ENCODE measurements around the gene FANCL.
"Not testable (repeated sequence)": the region's sequence is repeated elsewhere in the genome, so short reads cannot be mapped to it uniquely, and the experiment has no call there.

The FANCL gene

DNA sequence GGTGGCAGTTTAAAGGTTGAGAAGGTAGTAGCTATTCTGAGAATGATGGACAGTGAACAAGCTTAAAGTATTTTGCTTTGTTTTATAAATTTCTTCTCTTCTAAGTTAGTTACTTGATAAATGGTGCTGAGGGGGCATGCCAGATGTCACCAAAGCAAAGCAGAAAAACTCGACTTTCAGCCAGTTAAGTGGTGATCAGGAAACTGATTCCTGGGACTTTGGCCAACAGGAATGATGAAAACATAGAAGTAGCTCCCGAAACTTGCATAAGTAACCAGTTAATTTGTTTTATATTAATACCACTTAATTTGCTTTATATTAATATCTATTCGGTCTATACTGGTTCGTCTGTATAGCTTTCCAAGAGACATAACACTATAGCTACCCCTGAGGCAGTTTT is 82.6 kb downstream of the FANCL start:
- Mint-ChIP-seq H3K27me3 (no peaks in the 10 kb centered on the region), H3K36me3 (ENCODE audit: insufficient read depth) (peaks cover 16% of the 10 kb centered on the region), H3K27ac (ENCODE audit: low read depth) (no peak overlapping the region), H3K4me3 (no peak overlapping the region), H3K9me3 (no peaks in the 10 kb centered on the region), H3K4me1 (peaks cover 6% of the 10 kb centered on the region)
- ATAC-seq (replicated peaks; ENCODE audit: extremely low read depth, poor library complexity, severe bottlenecking): no peak
- no peak for DNase-seq (ENCODE audit: low spot score in 2 of 2)

DNA sequence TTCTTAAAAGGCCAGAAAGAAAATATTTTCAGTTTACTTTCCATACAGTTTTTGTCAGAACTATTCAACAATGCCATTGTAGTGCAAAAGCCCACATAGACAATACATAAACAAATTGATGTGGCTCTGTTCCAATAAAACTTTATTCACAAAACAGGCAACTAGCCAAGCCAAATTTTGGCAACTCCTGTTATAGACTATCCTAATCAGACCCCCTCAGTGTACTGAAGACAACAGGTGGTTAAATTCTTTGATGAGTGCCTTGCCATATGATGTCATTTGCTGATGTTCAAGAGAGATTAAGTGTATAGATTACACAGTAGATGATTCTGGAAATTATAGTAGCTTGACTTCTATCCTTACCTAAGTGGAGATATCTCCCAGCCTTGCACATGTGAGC is 83.4 kb downstream of the FANCL start:
- no peak for DNase-seq (ENCODE audit: low spot score in 2 of 2)
- peaks cover 6% of the 10 kb centered on the region for H3K4me1 Mint-ChIP-seq
- H3K27ac Mint-ChIP-seq (ENCODE audit: low read depth): no peak overlapping the region
- H3K36me3 Mint-ChIP-seq (ENCODE audit: insufficient read depth): peaks cover 17% of the 10 kb centered on the region
- no peaks in the 10 kb centered on the region for H3K27me3 Mint-ChIP-seq
- H3K9me3 Mint-ChIP-seq: no peaks in the 10 kb centered on the region
- H3K4me3 Mint-ChIP-seq: no peak overlapping the region
- ATAC-seq (replicated peaks; ENCODE audit: extremely low read depth, poor library complexity, severe bottlenecking): no peak

GRCh38 chr2:58156780-58157179 is 84.3 kb downstream of the FANCL start:
- DNase-seq (ENCODE audit: low spot score in 2 of 2): no peak
- ATAC-seq (replicated peaks; ENCODE audit: extremely low read depth, poor library complexity, severe bottlenecking): no peak
- no peak overlapping the region for H3K4me3 Mint-ChIP-seq
- peaks cover 6% of the 10 kb centered on the region for H3K4me1 Mint-ChIP-seq
- no peaks in the 10 kb centered on the region for H3K9me3 Mint-ChIP-seq
- H3K36me3 Mint-ChIP-seq (ENCODE audit: insufficient read depth): peaks cover 17% of the 10 kb centered on the region
- H3K27me3 Mint-ChIP-seq: no peaks in the 10 kb centered on the region
- no peak overlapping the region for H3K27ac Mint-ChIP-seq (ENCODE audit: low read depth)

GRCh38 chr2:58155160-58155778 is 85.9 kb downstream of the FANCL start:
- H3K27ac Mint-ChIP-seq (ENCODE audit: low read depth): no peak overlapping the region
- H3K36me3 Mint-ChIP-seq (ENCODE audit: insufficient read depth): peaks cover 12% of the 10 kb centered on the region
- no peaks in the 10 kb centered on the region for H3K27me3 Mint-ChIP-seq
- H3K4me1 Mint-ChIP-seq: peaks cover 12% of the 10 kb centered on the region
- H3K4me3 Mint-ChIP-seq: no peak overlapping the region
- no peaks in the 10 kb centered on the region for H3K9me3 Mint-ChIP-seq
- no peak for ATAC-seq (replicated peaks; ENCODE audit: extremely low read depth, poor library complexity, severe bottlenecking)
- no peak for DNase-seq (ENCODE audit: low spot score in 2 of 2)

GRCh38 chr2:58146707-58147106 is 94.4 kb downstream of the FANCL start:
- H3K4me3 Mint-ChIP-seq: no peak overlapping the region
- H3K36me3 Mint-ChIP-seq (ENCODE audit: insufficient read depth): peaks cover 9% of the 10 kb centered on the region
- H3K4me1 Mint-ChIP-seq: peaks cover 5% of the 10 kb centered on the region
- ATAC-seq (replicated peaks; ENCODE audit: extremely low read depth, poor library complexity, severe bottlenecking): no peak
- no peaks in the 10 kb centered on the region for H3K27me3 Mint-ChIP-seq
- H3K27ac Mint-ChIP-seq (ENCODE audit: low read depth): no peak overlapping the region
- no peak for DNase-seq (ENCODE audit: low spot score in 2 of 2)
- no peaks in the 10 kb centered on the region for H3K9me3 Mint-ChIP-seq

- not testable (repeated sequence) for H3K27ac Mint-ChIP-seq (ENCODE audit: low read depth)
Measured at GRCh38 chr2:58145769-58146168, 95.4 kb downstream of the FANCL start.

DNA sequence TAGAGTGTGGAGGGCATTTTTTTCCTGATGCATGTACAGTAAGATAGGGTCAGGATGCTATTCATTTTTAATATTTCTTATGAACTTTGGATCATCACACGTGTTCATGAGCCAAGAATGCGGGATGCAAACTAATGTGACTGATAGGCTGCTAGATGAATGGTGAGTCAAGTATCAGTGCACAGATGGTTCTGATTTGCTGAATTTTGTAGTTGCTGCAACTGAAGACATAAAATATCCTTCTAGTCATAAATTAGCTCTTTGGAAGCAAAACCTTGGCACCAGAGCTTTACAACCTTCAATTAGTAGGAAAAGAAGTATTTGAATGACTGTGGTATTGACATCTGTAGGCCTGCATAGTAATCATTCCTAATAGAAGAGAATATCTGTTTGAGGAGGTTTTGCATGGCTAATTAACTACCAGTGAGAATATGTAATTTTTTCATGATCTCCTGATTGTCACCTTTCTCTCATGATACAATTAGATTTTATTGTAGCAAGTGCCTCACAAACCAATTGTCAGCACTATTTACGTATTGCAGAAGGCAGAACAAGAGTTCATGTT is 100.5 kb downstream of the FANCL start:
- no peak overlapping the region for H3K4me3 Mint-ChIP-seq
- H3K4me1 Mint-ChIP-seq: no peaks in the 10 kb centered on the region
- no peaks in the 10 kb centered on the region for H3K9me3 Mint-ChIP-seq
- no peaks in the 10 kb centered on the region for H3K27me3 Mint-ChIP-seq
- H3K36me3 Mint-ChIP-seq (ENCODE audit: insufficient read depth): peaks cover 7% of the 10 kb centered on the region
- no peak for ATAC-seq (replicated peaks; ENCODE audit: extremely low read depth, poor library complexity, severe bottlenecking)
- no peak overlapping the region for H3K27ac Mint-ChIP-seq (ENCODE audit: low read depth)
- DNase-seq (ENCODE audit: low spot score in 2 of 2): no peak

More at GRCh38 chr2:58145769-58146168, 95.4 kb downstream of the FANCL start:
- not testable (repeated sequence) for H3K27me3 Mint-ChIP-seq; H3K4me1 Mint-ChIP-seq; H3K9me3 Mint-ChIP-seq; H3K36me3 Mint-ChIP-seq (ENCODE audit: insufficient read depth); DNase-seq (ENCODE audit: low spot score in 2 of 2); H3K4me3 Mint-ChIP-seq; ATAC-seq (replicated peaks; ENCODE audit: extremely low read depth, poor library complexity, severe bottlenecking)

DNA sequence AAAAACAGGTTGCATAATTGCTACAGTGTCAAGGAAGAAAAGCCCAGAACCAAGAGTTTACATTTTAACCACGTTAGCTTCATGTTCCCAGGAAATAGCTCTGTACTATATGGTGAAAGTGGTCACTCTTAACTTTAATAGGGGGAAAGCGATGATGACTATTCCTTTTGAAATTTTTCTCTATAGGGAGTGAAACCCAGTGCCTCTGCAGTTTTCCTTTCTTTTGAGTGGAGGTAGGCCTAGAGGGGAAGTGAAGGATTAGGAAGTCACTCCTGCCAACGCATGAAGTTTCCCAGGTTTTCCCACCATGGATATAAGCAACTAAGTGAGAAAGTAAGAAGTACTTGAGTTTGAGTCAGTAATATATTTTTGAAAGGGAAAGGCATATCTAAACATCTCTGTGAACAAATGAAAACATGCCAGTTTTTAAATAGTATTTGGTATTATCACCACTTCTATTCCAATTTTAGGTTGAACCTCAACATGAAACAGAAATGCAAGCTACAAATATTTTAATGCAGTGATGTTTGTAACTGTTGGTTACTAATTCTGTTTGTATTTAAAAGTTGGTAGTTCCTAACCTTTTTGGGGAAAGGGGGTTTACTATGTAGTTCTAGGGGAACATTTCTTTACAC is 102.6 kb downstream of the FANCL start:
- Mint-ChIP-seq H3K4me1 (no peaks in the 10 kb centered on the region), H3K4me3 (no peak overlapping the region), H3K27ac (ENCODE audit: low read depth) (no peak overlapping the region), H3K9me3 (no peaks in the 10 kb centered on the region), H3K27me3 (no peaks in the 10 kb centered on the region), H3K36me3 (ENCODE audit: insufficient read depth) (peaks cover 7% of the 10 kb centered on the region)
- DNase-seq (ENCODE audit: low spot score in 2 of 2): no peak
- no peak for ATAC-seq (replicated peaks; ENCODE audit: extremely low read depth, poor library complexity, severe bottlenecking)

DNA sequence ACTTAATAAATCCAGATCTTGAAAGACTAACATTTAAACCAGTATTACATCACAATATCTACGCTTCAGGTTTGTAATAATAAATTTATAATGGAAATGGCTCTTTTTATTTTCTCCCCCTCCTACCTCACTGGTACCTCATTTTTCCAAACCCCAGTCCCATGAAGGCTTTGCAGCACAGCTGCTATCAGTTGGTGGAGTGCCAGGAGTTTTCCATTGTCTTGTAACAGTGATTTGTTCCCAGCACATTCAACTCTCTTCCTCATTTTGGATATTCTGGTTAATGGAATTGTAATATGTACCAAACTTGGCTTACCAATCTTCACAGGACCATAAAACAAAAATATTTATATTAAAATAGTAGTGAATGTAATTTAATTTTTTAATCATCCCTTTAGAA is 103.3 kb downstream of the FANCL start:
- Mint-ChIP-seq H3K9me3 (no peaks in the 10 kb centered on the region), H3K4me1 (no peaks in the 10 kb centered on the region), H3K36me3 (ENCODE audit: insufficient read depth) (peaks cover 7% of the 10 kb centered on the region), H3K27ac (ENCODE audit: low read depth) (no peak overlapping the region), H3K4me3 (no peak overlapping the region), H3K27me3 (no peaks in the 10 kb centered on the region)
- DNase-seq (ENCODE audit: low spot score in 2 of 2) (no peak), ATAC-seq (replicated peaks; ENCODE audit: extremely low read depth, poor library complexity, severe bottlenecking) (no peak)

- no peaks in the 10 kb centered on the region for H3K27me3 Mint-ChIP-seq
- peaks cover 5% of the 10 kb centered on the region for H3K36me3 Mint-ChIP-seq (ENCODE audit: insufficient read depth)
- H3K27ac Mint-ChIP-seq (ENCODE audit: low read depth): no peak overlapping the region
- no peak overlapping the region for H3K4me3 Mint-ChIP-seq
- ATAC-seq (replicated peaks; ENCODE audit: extremely low read depth, poor library complexity, severe bottlenecking) (no peak), DNase-seq (ENCODE audit: low spot score in 2 of 2) (no peak)
- no peaks in the 10 kb centered on the region for H3K4me1 Mint-ChIP-seq
- H3K9me3 Mint-ChIP-seq: no peaks in the 10 kb centered on the region
Measured at GRCh38 chr2:58137221-58137620, 103.9 kb downstream of the FANCL start.

GRCh38 chr2:58135861-58136260 is 105.3 kb downstream of the FANCL start:
- no peak overlapping the region for H3K27ac Mint-ChIP-seq (ENCODE audit: low read depth)
- no peaks in the 10 kb centered on the region for H3K4me1 Mint-ChIP-seq
- H3K4me3 Mint-ChIP-seq: no peak overlapping the region
- DNase-seq (ENCODE audit: low spot score in 2 of 2): no peak
- no peaks in the 10 kb centered on the region for H3K9me3 Mint-ChIP-seq
- no peak for ATAC-seq (replicated peaks; ENCODE audit: extremely low read depth, poor library complexity, severe bottlenecking)
- H3K36me3 Mint-ChIP-seq (ENCODE audit: insufficient read depth): peaks cover 5% of the 10 kb centered on the region
- H3K27me3 Mint-ChIP-seq: no peaks in the 10 kb centered on the region

GRCh38 chr2:58133395-58133794 is 107.7 kb downstream of the FANCL start:
- ATAC-seq (replicated peaks; ENCODE audit: extremely low read depth, poor library complexity, severe bottlenecking): no peak
- Mint-ChIP-seq H3K9me3 (no peaks in the 10 kb centered on the region), H3K27me3 (no peaks in the 10 kb centered on the region)

More at GRCh38 chr2:58133395-58133794, 107.7 kb downstream of the FANCL start:
- Mint-ChIP-seq H3K4me3 (no peak overlapping the region), H3K36me3 (ENCODE audit: insufficient read depth) (peaks cover 2% of the 10 kb centered on the region), H3K4me1 (no peaks in the 10 kb centered on the region), H3K27ac (ENCODE audit: low read depth) (no peak overlapping the region)
- no peak for DNase-seq (ENCODE audit: low spot score in 2 of 2)

Data from central memory CD8-positive, alpha-beta T cell (primary cell).